ENCODE results near the gene CFHR3.
"Not testable (repeated sequence)": the region's sequence is repeated elsewhere in the genome, so short reads cannot be mapped to it uniquely, and the experiment has no call there.

The CFHR3 gene

GRCh38 chr1:196774603-196775002, at the start of gene CFHR3:
TSS of gene CFHR3 (plus strand) at chr1:196774840. CDS start at chr1:196774887, 47 bp downstream.
- DNase-seq (ENCODE audit: low read depth) = no peak

- no peak for DNase-seq (ENCODE audit: low read depth)
These were observed 42.1 kb upstream of the CFHR3 start for GRCh38 chr1:196732526-196732925.

DNA sequence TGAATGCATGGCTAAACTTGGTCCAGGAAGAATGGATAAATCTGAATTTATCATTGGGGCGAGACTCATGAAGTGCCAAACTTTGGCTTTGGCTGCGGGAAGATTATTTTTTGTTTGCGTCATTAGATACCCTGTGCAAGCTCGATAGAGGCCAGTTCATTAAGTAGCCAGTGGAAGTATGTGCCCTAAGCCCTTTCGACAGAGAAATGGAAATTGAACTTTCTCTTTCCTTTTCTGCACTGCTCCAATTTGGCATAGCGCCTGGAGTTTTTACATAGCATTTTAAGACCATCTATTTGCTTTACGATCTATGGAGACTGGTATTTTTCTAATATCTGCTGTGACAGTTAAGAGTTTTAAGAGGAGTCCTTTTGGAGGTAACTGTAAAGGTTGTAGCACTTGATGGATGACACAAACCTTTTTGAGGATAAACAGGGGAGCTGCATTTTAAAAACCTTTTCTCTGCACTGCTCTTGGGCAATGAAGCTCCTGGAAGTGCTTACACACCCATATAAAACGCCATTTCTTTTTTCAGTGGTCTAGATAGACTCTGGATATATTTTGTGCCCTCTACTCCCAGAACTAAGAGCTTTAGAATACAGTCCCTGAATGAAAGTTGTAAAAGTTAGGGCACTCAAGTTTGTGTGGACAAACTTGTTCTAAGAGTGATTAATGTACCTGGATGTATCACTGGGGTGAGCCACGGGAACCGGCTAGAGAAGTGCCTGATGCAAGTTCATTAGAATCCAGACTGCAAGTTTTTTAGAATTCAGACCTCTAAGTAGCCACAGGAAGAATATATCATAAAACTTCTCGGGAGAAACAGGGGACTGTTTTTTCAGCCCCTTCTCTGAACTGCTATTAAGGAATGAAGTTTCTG, 41.3 kb upstream of the CFHR3 start:
- no peak for DNase-seq (ENCODE audit: low read depth)

- DNase-seq (ENCODE audit: low read depth) = no peak
These were observed 40.6 kb upstream of the CFHR3 start for GRCh38 chr1:196734006-196734405.

- DNase-seq (ENCODE audit: low read depth) = no peak
These were observed 40.2 kb upstream of the CFHR3 start for GRCh38 chr1:196734460-196734859.

GRCh38 chr1:196738730-196739129, 35.9 kb upstream of the CFHR3 start:
- no peak for DNase-seq (ENCODE audit: low read depth)

DNA sequence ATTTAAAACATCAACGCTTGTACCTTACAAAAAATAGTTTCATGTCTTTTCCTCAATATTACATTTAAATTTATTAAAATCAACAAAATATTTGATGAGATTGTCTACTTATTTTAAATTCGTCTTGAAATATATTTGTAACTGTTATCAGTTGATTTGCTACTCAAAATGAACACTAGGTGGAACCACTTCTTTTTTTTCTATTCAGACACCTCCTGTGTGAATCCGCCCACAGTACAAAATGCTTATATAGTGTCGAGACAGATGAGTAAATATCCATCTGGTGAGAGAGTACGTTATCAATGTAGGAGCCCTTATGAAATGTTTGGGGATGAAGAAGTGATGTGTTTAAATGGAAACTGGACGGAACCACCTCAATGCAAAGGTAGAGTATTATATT, 31.4 kb upstream of the CFHR3 start:
- DNase-seq (ENCODE audit: low read depth) = peak; percentile 4

DNA sequence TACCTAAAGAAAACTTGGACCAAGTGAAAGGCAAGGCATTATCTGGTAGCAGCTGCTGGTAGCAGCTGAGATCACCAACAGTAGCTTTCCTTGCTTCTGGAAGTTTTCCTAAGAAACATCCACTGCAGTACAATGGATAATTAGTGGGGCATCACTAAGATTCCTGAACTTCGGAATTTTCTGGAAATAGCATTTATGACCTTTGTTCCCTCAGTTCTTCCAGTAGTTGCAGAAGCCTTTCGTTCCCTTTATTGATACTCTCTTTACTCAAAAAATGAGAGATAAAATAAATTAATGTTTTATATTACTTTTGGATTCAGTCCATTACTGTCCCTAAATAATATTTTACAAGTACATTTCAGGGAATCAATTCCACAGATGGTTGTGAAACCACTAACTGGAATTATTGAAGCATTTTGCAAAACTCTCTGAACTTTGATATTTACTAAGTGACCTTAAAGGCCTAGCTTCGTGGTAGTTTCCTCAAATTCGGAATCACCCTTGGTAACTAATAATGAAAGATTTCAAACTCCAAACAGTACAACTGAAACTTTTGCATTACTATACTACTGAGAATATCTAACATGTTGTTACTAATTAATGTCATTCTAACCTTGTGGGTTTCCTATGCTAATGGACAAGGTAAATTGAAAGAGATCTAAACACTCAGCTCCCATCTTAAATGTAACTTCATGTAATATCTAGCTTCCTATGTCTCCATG, 9.5 kb upstream of the CFHR3 start:
- DNase-seq (ENCODE audit: low read depth) = not testable (repeated sequence)

DNA sequence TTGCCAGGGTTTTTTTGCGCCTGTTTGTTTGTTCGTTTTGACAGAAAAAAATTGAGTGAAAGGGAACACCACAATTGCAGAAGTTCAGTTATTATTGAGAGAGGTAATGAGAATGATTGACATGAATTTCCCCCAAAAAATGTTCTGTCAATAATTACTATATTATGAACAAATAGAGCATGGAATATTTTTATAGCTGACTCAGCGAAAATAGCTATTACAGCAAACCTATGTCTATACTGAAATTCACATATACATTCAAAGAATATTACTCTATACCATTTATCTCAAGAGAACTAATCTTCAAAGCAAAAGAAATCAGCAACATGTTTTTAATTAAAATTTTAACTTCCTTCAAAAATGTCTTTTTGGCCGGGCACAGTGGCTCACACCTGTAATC, 4.8 kb upstream of the CFHR3 start:
- DNase-seq (ENCODE audit: low read depth) = not testable (repeated sequence)

DNA sequence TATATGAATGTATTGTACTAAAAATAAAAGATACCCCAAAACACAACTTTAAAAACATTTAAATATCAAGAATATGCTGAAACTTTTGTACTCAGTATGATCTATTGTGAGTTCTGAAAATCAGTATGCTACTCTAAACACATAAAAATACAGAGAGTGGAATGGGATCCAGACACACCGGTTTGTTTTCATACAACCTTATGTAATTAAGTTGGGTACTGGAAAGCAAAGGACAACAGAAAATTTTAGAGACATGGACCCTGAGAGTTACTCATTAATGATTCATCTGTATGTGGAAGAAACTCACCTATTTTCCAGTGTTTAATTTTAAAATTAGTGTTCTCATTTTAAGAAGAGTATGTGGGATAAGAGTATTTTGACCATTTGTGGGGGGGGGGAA, 927 bp upstream of the CFHR3 start:
- no peak for DNase-seq (ENCODE audit: low read depth)

- no peak for DNase-seq (ENCODE audit: low read depth)
These were observed 465 bp upstream of the CFHR3 start for GRCh38 chr1:196774175-196774574.

- DNase-seq (ENCODE audit: low read depth) = no peak
These were observed 3.0 kb downstream of the CFHR3 start for GRCh38 chr1:196777603-196778002.

DNA sequence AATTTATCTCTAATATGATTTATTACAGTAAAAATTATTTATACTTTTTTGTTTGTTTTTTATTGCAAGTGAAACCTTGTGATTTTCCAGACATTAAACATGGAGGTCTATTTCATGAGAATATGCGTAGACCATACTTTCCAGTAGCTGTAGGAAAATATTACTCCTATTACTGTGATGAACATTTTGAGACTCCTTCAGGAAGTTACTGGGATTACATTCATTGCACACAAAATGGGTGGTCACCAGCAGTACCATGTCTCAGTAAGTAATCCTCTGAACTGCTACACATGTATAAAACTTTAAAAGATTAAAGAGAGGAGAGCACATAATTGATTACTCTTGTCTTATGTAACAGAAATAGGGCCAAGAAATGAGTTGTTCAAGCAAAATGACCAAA, 4.5 kb downstream of the CFHR3 start:
- no peak for DNase-seq (ENCODE audit: low read depth)

- DNase-seq (ENCODE audit: low read depth) = not testable (repeated sequence)
These were observed 16.6 kb downstream of the CFHR3 start for GRCh38 chr1:196791252-196791651.

DNA sequence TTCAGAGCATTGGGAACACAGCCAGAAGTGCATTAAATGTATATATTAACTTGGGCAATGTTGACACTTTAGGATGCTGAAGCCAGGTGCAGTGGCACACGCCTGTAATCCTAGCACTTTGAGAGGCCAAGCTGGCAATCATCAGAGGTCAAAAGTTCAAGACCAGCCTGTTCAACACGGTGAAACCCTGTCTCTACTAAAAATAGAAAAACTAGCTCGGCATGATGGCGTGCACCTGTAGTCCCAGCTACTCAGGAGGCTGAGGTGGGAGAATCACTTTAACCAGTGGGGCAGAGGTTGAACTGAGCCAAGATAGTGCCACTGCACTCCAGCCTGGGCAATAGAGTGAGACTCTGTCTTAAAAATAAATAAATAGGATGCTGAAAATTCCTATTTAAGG, 19.5 kb downstream of the CFHR3 start:
- DNase-seq (ENCODE audit: low read depth) = not testable (repeated sequence)

DNA sequence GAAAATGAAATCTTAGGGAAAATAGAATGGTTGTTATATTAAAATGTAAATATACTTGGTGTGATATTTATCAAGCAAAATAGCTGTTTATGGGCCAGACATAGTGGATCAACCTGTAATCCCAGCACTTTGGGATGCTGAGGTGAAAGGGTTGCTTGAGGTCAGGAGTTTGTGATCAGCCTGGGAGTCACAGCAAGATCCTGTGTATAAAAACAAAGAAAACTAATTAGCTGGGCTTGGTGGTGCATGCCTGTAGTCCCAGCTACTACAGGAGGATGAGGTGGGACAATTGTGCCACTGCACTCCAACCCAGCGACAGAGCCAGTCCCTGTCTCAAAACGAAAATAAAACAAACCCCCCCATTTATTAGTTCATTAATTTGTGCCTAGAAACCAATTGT, 23.3 kb downstream of the CFHR3 start:
- DNase-seq (ENCODE audit: low read depth) = no peak

DNA sequence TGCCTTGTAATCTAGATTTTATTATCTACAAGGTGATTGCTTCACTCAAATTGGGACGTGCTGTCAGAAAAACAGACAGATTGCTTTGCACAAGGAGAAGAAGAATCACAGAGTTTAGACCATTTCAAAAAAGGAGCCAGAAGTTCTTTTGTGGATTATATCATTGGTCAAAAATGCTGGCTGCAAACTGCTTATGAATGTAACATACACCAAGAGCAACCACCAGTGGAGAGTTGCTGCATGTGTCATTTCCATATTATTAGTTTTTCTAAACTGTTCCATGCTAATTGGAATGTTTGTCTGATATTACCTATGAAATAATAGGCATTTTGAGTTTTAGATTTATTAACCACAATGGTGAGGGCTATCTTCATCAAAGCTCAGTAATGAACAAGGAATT, 27.3 kb downstream of the CFHR3 start:
- not testable (repeated sequence) for DNase-seq (ENCODE audit: low read depth)

DNA sequence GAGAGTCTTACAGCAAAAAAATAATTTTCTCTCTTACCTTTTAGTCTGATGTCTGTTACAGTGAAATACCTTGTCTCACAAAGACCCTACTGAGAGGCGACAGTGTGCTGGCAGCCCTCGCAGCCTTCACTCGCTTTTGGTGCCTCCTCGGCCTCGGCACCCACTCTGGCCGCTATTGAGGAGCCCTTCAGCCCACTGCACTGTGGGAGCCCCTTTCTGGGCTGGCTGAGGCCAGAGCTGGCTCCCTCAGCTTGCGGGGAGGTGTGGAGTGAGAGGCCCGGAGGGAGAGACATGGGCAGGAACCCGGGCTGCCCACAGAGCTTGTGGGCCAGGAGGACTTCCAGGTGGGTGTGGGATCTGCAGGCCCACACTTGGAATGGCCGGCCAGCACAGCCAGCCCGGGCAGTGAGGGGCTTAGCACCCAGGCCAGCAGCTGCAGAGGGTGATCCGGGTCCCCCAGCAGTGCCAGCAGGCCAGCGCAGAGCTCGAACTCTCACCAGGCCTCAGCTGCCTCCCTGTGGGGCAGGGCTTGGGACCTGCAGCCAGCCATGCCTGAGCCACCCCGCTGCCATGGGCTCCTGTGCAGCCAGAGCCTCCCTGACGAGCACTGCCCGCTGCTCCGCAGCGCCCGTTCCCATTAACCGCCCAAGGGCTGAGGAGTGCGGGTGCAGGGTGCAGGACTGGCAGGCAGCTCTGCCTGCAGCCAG, 34.0 kb downstream of the CFHR3 start:
- no peak for DNase-seq (ENCODE audit: low read depth)

DNA sequence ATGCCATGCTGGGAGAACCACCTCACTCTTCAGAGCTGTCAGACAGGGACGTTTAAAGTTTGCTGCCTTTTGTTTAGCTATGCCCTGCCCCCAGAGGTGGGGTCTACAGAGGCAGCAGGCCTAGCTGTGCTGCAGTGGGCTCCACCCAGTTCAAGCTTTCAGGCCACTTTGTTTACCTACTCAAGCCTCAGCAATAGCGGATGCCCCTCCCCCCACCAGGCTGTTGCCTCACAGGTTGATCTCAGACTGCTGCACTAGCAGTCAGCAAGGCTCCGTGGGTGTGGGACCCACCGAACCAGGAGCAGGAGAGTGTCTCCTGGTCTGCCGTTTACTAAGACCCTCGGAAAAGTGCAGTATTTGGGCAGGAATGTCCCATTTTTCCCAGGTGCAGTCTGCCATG, 42.8 kb downstream of the CFHR3 start:
- not testable (repeated sequence) for DNase-seq (ENCODE audit: low read depth)

DNA sequence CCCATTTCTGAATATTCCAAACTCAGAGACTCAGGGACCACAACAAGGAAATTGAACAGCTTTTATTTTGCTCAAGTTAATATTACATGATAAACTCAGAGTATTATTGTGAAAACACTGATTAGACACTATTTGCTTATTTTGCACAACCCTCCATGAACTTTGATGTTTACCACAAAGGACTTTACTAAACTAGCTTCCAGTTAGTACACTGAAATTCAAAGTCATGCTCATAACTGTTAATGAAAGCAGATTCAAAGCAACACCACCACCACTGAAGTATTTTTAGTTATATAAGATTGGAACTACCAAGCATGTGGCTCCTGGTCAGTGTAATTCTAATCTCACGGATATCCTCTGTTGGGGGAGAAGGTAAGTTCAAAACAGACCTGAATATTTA, 44.9 kb downstream of the CFHR3 start, which contains the start of gene CFHR1:
Gene CFHR1 (plus strand): TSS at position 201 of the 400 bp plus-strand sequence. CDS start 114 bp downstream, at position 315.
- not testable (repeated sequence) for DNase-seq (ENCODE audit: low read depth)

DNA sequence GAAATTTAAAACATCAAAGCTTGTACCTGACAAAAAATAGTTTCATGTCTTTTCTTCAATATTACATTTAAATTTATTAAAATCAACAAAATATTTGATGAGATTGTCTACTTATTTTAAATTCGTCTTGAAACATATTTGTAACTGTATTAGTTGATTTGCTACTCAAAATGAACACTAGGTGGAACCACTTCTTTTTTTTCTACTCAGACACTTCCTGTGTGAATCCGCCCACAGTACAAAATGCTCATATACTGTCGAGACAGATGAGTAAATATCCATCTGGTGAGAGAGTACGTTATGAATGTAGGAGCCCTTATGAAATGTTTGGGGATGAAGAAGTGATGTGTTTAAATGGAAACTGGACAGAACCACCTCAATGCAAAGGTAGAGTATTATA, 53.2 kb downstream of the CFHR3 start:
- DNase-seq (ENCODE audit: low read depth) = peak; percentile 39
